PC-9 (cell line): ENCODE measurements around the gene FHIP1A.

ENCODE experiments used
- EZH2 ChIP-seq: fragments of 200-600 bp; sonication (generic); IDR thresholded peaks from 2 replicates; pipeline ENCODE4 v1.8.0; 2017; ENCODE audit warnings: antibody characterized with exemption, low read depth
- TF ChIP-seq, protein P1 (sequence below): fragments of 200-600 bp; sonication (generic); conservative IDR thresholded peaks from 2 replicates; pipeline ENCODE4 v1.6.1; 2017; ENCODE audit warnings: mixed run types, antibody characterized with exemption, mild to moderate bottlenecking, moderate library complexity

DNA sequence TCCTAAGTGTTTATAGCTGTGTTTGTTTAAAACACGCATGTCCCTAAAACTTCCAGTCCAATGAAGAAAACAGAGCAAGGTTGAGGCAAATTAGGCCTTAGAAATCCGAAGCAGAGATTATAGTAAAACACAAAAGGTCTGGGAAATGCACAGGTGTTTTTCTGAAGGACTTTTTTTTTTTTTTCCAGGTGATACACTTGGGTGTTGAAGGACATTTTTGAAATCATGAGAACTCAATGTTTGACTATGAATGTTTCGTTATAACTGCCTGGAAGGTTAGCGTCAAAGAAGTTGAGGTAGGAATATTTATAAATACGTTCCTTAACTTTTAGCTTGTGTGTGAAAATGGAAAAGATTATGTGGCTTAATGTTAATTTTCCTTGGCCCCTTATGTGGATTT lies 45.5 kb downstream of the FHIP1A start:
- TF ChIP-seq, protein P1, sequence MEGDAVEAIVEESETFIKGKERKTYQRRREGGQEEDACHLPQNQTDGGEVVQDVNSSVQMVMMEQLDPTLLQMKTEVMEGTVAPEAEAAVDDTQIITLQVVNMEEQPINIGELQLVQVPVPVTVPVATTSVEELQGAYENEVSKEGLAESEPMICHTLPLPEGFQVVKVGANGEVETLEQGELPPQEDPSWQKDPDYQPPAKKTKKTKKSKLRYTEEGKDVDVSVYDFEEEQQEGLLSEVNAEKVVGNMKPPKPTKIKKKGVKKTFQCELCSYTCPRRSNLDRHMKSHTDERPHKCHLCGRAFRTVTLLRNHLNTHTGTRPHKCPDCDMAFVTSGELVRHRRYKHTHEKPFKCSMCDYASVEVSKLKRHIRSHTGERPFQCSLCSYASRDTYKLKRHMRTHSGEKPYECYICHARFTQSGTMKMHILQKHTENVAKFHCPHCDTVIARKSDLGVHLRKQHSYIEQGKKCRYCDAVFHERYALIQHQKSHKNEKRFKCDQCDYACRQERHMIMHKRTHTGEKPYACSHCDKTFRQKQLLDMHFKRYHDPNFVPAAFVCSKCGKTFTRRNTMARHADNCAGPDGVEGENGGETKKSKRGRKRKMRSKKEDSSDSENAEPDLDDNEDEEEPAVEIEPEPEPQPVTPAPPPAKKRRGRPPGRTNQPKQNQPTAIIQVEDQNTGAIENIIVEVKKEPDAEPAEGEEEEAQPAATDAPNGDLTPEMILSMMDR, result no peak
- TF ChIP-seq EZH2, result no peak
